Activated T-cell treated with anti-CD3 and anti-CD28 coated beads for 4 hours (primary cell): ENCODE results near the gene CHMP4B.

Experiments used
- DNase-seq: peaks from one replicate; pipeline ENCODE4 v3.0.0-alpha.2; 2020

CHMP4B gene

GRCh38 chr20:33822423-33822822, 11.3 kb downstream of the CHMP4B start:
- no peak for DNase-seq

- DNase-seq, result no peak
Observed at GRCh38 chr20:33822991-33823390, 11.8 kb downstream of the CHMP4B start.

GRCh38 chr20:33824852-33825251, 13.7 kb downstream of the CHMP4B start:
- DNase-seq, result no peak

GRCh38 chr20:33825340-33826269, 14.5 kb downstream of the CHMP4B start:
- DNase-seq, result no peak

GRCh38 chr20:33826270-33826897, 15.2 kb downstream of the CHMP4B start:
- DNase-seq, result no peak

- DNase-seq, result no peak
Observed at GRCh38 chr20:33827109-33827508, 16.0 kb downstream of the CHMP4B start.

GRCh38 chr20:33827634-33828325, 16.6 kb downstream of the CHMP4B start:
- no peak for DNase-seq

- no peak for DNase-seq
Observed at GRCh38 chr20:33828326-33828844, 17.2 kb downstream of the CHMP4B start.

- no peak for DNase-seq
Observed at GRCh38 chr20:33828967-33829560, 17.9 kb downstream of the CHMP4B start.

GRCh38 chr20:33829636-33830035, 18.5 kb downstream of the CHMP4B start:
- no peak for DNase-seq

- no peak for DNase-seq
Observed at GRCh38 chr20:33830371-33830770, 19.2 kb downstream of the CHMP4B start.

GRCh38 chr20:33832103-33832804, 21.1 kb downstream of the CHMP4B start:
- no peak for DNase-seq

- DNase-seq, result no peak
Observed at GRCh38 chr20:33833333-33833732, 22.2 kb downstream of the CHMP4B start.

GRCh38 chr20:33835615-33836172, 24.5 kb downstream of the CHMP4B start:
- DNase-seq, result no peak

GRCh38 chr20:33836277-33836676, 25.1 kb downstream of the CHMP4B start:
- no peak for DNase-seq

- no peak for DNase-seq
Observed at GRCh38 chr20:33837096-33837830, 26.1 kb downstream of the CHMP4B start.

GRCh38 chr20:33838035-33838864, 27.1 kb downstream of the CHMP4B start:
- DNase-seq, result no peak

GRCh38 chr20:33839591-33839990, 28.4 kb downstream of the CHMP4B start:
- no peak for DNase-seq

GRCh38 chr20:33840160-33840559, 29.0 kb downstream of the CHMP4B start:
- DNase-seq, result no peak

GRCh38 chr20:33840759-33841435, 29.7 kb downstream of the CHMP4B start:
- no peak for DNase-seq
